Cardiac septum (tissue), 1 donor: ENCODE results near the gene LTBP3. TPM values are rescaled to one million over a fixed set of nuclear protein-coding genes. Genes with fewer than 3 reads are reported as not detected.
"Not testable (repeated sequence)": the region's sequence is repeated elsewhere in the genome, so short reads cannot be mapped to it uniquely, and the experiment has no call there.

Experiments
- DNase-seq: peaks from one replicate; pipeline ENCODE4 v3.0.0-alpha.2; 2020; ENCODE audit warnings: low spot score
- intact Hi-C: fragments of 100-400 bp; cut with DNase I; formaldehyde crosslinking; loops from one replicate; pipeline ENCODE4 v1.14.0; 2022
- total RNA-seq: library from RNA; stranded (reverse); fragmentation: NEBNext Ultra II Directional; extraction: Animal tissue kit (Norgen Biotek cat#: 25700); gene quantifications from one replicate; pipeline ENCODE4 v1.2.1, GENCODE V29; 2021
- donor health status: DM: no; HTN: no; CAD: no.

The LTBP3 gene
- total RNA-seq, 1 donor from 2014 or later, result 148 TPM

- DNase-seq, result no peak
- intact Hi-C loops, result no loop called here
Observed at GRCh38 chr11:65525546-65526480, 32.3 kb downstream of the LTBP3 start.

GRCh38 chr11:65524741-65525545 lies 33.2 kb downstream of the LTBP3 start, which contains the start of gene SCYL1:
TSS of gene SCYL1 (plus strand) at chr11:65525083. CDS start at chr11:65525154, 71 bp downstream.
- DNase-seq, result peak; percentile 95
- intact Hi-C loops, result no loop called here

- no peak for DNase-seq
- intact Hi-C loops, result no loop called here
Observed at GRCh38 chr11:65524014-65524740, 34.0 kb downstream of the LTBP3 start.

DNA sequence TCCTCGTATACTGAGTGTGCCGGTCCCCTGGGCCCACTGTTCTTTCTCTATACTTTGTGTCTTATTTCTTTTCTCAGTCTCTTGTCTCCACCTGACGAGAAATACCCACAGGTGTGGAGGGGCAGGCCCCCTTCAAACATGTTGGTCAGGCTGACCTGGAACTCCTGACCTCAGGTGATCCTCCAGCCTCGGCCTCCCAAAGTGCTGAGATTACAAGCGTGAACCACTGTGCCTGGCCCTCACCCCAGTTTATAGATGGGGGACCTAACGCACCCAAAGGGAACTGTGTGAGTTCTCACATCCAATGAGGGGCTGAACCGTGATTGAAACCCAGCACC lies 34.6 kb downstream of the LTBP3 start:
- DNase-seq, intact Hi-C loops: not testable (repeated sequence)

GRCh38 chr11:65522718-65523630 lies 35.2 kb downstream of the LTBP3 start:
- intact Hi-C loops, DNase-seq: not testable (repeated sequence)

GRCh38 chr11:65521777-65522521 lies 36.2 kb downstream of the LTBP3 start:
- intact Hi-C loops, result not testable (repeated sequence)

GRCh38 chr11:65518941-65519549 lies 39.1 kb downstream of the LTBP3 start:
- DNase-seq, intact Hi-C loops: not testable (repeated sequence)

More at GRCh38 chr11:65521777-65522521, 36.2 kb downstream of the LTBP3 start:
- DNase-seq, result not testable (repeated sequence)

- intact Hi-C loops, result no loop called here
- no peak for DNase-seq
Observed at GRCh38 chr11:65516135-65516968, 41.8 kb downstream of the LTBP3 start.

DNA sequence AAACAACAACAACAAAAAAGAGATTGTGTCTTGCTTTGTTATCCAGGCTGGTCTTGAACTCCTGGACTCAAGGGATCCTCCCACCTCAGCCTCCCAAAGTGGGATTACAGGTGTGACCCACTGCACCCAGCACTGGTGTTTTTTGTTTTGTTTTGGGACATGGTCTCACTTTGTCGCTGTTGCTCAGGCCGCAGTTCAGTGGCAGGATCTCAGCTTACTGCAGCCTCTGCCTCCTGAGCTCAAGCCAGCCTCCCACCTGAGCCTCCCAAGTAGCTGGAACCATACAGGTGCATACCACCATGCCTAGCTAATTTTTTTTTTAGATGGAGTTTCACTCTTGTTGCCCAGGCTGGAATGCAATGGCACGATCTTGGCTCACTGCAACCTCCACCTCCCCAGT lies 45.8 kb downstream of the LTBP3 start:
- intact Hi-C loops, result loop anchor here (5.0 kb wide), 1 partner anchor 130 kb away; the partner anchor contains the start of gene SLC25A45
- DNase-seq, result not testable (repeated sequence)

DNA sequence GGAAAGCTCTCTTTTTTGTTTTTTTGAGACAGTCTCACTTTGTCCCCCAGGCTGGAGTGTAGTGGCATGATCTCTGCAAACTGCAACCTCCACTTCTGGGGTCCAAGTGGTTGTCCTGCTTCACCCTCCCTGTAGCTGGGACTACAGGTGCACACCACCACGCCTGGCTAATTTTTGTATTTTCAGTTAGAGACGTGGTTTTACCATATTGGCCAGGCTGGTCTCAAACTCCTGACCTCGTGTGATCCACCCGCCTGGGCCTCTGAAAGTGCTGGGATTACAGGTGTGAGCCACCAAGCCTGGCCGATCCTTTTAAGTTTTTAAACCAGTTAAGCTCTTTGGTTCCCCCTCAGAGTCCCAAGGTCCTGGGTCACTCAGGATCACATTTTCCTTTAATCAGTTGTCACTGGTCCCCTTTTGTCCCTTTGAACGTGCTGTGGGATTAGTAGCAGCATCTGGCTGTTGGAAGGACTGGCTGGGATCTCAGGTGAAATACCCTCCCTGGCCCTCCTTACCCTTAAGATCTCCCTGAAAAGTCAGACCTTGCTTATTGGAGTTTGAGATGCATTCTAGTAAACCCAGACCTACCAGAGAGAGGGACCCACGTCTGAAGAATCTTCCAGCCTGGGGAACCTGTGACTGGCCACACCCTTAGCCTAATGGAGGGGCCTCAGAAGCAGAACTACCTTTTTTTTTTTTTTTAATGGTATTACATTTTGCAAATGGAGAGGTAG lies 51.2 kb downstream of the LTBP3 start:
- peak; percentile 75 for DNase-seq
- intact Hi-C loops, result no loop called here

DNA sequence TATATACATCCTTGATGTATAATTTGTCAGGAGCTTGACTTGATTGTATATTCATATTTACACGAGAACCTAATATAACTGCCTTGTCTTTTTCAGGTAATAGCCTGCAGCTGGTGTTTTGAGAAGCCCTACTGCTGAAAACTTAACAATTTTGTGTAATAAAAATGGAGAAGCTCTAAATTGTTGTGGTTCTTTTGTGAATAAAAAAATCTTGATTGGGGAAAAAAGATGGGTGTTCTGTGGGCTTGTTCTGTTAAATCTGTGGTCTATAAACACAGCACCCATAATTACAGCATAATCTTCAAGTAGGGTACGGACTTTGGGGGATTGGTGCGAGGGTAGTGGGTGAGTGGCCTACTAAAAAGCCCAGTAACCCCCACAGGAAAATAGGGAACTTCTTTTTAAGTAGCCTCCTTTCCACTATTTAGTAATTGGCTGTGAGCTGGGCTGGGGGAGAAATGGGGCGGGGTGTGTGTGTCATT lies 51.8 kb downstream of the LTBP3 start:
- no peak for DNase-seq
- intact Hi-C loops, result no loop called here

- intact Hi-C loops, result no loop called here
- peak; percentile 71 for DNase-seq
Observed at GRCh38 chr11:65505466-65506289, 52.5 kb downstream of the LTBP3 start.

DNA sequence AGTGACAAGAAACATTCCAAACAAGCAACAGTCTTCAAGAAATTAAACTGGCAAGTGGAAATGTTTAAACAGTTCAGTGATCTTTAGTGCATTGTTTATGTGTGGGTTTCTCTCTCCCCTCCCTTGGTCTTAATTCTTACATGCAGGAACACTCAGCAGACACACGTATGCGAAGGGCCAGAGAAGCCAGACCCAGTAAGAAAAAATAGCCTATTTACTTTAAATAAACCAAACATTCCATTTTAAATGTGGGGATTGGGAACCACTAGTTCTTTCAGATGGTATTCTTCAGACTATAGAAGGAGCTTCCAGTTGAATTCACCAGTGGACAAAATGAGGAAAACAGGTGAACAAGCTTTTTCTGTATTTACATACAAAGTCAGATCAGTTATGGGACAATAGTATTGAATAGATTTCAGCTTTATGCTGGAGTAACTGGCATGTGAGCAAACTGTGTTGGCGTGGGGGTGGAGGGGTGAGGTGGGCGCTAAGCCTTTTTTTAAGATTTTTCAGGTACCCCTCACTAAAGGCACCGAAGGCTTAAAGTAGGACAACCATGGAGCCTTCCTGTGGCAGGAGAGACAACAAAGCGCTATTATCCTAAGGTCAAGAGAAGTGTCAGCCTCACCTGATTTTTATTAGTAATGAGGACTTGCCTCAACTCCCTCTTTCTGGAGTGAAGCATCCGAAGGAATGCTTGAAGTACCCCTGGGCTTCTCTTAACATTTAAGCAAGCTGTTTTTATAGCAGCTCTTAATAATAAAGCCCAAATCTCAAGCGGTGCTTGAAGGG lies 53.3 kb downstream of the LTBP3 start:
- intact Hi-C loops, result no loop called here
- peak; percentile 20 for DNase-seq

DNA sequence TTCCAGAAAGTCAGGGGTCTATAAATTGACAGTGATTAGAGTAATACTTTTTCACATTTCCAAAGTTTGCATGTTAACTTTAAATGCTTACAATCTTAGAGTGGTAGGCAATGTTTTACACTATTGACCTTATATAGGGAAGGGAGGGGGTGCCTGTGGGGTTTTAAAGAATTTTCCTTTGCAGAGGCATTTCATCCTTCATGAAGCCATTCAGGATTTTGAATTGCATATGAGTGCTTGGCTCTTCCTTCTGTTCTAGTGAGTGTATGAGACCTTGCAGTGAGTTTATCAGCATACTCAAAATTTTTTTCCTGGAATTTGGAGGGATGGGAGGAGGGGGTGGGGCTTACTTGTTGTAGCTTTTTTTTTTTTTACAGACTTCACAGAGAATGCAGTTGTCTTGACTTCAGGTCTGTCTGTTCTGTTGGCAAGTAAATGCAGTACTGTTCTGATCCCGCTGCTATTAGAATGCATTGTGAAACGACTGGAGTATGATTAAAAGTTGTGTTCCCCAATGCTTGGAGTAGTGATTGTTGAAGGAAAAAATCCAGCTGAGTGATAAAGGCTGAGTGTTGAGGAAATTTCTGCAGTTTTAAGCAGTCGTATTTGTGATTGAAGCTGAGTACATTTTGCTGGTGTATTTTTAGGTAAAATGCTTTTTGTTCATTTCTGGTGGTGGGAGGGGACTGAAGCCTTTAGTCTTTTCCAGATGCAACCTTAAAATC lies 54.0 kb downstream of the LTBP3 start:
- no peak for DNase-seq
- intact Hi-C loops, result no loop called here
